Ovary (tissue), 3 donors: ENCODE measurements around the gene ASPHD2.

Experiments used
- CTCF ChIP-seq, 3 donors: fragments of 450-650 bp in 2 of 3; fragments of 200-600 bp in 1 of 3; IDR thresholded peaks; one replicate each; pipeline versions ENCODE4 v1.5.1 to v1.8.0; 2016 to 2022; ENCODE audit warnings: antibody characterized with exemption in 3 of 3, mild to moderate bottlenecking in 1 of 3
- EP300 ChIP-seq: sonication (generic); formaldehyde crosslinking; IDR thresholded peaks from one replicate; pipeline ENCODE4 v1.6.1; 2017; ENCODE audit warnings: antibody characterized with exemption
- POLR2A ChIP-seq: fragments of 450-650 bp; IDR thresholded peaks from one replicate; pipeline ENCODE4 v1.6.1; 2017; ENCODE audit warnings: antibody characterized with exemption, mild to moderate bottlenecking, moderate library complexity
- donor health status: DM: no; HTN: no; CAD: no.

GRCh38 chr22:26452236-26453016 is 23.4 kb downstream of the ASPHD2 start:
- TF ChIP-seq POLR2A, result no peak
- TF ChIP-seq CTCF (IDR thresholded peaks at IDR 0.05), result no peak
- TF ChIP-seq EP300, result no peak
